OCI-M2 (cell line): ENCODE data around the gene DYSF.

Experiments used
- DNase-seq: peaks from one replicate; lab custom pipeline; 2025; ENCODE audit not compliant: unreplicated experiment; lab: John Stamatoyannopoulos, UW

DYSF gene

DNA sequence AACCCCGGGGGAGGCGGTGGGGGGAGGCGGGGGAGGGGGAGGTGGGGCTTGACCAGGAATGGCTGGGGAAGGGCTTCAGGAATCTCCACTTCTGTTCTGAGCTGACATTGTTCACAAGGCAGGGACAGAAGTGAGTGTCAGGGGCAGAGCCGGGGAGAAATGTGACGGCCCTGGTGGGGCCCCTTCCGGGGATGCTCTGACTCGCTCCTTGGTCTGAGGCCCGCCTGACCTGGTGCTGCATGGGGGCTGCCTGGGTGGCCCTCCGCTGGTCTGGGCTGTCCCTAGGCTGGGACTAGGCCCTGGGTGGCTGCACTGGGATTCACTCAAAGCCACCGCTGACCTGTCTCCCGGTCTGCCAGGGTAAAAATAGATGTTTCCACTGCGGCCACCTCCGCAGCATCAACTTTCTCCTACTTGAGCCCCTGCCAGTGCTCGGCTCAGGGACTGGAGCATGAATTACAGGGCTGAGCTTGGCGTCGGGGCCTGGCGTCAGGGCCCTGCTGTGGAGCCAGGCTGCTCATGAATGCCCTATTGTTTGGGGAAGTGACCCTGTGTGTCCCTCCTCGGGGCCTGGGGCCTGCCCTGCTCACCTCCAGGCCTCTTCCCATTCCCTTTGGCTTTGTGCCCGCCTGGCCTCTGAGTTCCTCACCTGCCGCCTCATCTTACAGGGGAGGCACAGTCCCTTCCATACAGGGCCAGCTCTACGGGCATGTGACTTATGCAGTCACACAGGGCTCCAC, 247.5 kb downstream of the DYSF start:
- DNase-seq, result no peak

- no peak for DNase-seq
Measured at GRCh38 chr2:71702071-71702970, 249.0 kb downstream of the DYSF start.

DNA sequence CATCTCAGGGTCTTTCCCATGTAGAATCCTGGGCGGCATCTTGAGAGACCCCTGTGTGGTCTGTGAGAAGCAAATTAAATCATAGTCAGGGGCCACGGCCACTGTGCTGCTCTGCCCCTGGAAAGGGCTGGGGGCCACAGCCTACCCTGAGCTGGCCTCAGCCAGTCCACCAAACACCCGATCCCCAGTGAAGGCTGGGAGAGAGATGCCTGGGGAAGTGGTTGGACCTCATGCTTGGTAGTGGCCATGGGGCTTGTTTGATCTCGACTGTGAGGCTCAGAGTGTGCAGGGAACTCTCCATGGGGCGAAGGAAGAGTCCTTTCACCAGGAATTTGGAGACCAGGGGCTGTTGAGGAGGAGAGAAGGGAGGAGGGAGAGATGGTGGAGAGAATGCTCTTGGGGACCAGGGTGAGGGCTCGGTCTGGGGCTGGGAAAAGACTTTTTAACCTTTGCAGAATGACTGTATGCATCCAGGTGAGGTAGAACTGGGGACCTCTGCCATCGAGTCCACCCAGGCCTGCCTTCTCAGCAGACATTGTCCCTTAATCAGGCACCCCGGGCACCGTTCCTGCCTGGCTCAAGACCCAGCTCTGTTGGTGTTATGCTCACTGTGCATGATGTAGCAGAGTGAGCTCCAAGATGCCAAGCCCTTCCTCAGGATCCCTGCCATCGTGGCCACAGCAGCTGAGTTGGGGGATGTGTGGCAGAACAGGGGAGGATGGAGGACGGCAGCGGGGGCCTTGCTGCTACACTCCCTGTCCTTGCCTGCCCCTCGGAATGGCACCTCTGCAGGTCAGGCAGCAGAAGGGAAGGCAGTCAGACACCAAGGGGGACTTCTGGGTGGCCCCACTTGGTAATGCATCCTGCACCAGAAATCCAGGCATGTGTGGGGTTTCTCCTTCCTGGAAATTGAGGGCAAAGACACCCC, 249.9 kb downstream of the DYSF start:
- no peak for DNase-seq

DNA sequence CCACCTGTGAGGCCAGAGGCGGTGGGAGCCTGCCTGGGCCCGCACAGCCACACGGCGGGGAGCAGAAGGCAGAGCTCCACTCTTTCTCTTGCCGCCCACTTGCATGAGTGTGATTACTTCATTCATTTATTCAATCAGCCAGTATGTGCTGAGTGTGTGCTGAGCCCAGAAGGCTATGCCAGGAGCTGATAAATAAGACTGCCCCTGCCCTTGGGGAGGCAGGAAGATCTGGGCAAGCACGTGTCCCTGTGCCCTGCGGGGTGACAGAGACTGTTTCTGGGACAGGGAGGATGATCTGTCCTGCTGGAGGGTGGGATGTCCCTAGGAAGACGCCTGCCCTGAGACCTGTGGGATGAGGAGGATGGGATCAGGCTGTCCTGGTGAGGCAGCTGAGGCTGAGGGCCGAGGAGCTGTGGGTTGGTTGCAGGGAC, 250.8 kb downstream of the DYSF start:
- DNase-seq, result no peak

- DNase-seq, result no peak
Measured at GRCh38 chr2:71704688-71705087, 251.3 kb downstream of the DYSF start.

DNA sequence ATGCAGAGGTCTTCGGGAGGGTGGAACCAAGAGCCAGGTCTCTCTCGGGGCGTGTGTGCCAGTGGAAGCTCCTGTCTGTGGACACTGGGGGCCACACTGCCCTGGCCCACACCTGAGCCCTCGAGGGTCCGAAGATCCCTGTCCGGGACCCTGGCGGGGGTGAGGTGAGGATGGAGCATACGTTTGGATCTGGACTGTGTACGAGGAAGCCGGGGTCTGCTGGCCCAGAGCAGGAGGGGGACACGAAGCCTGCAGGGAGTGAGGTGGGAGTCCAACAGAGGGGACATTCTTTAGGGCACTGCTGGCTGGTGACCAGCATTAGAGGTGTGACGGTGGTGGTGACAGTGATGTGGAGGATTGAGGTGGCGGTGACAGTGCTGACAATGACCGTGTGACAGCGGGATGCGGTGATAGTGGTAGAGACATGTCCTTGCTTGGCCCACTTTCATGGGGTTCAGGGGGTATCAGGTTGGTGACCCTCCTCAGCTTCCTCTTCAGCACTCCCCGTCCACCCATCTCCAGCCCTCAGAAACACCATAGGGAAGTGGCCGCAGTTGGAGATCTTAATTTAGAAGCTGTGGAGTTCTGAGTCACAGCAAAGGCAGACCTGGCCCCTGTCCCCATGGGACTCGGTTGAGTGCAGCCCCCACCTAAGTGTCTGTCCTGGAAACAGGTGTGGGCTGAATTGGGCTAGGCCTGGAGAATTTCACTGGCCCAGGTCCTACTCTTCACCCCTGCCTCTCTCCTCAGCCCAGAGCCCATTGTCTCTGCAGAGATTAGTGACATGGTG, 252.0 kb downstream of the DYSF start:
- no peak for DNase-seq

- DNase-seq, result no peak
Measured at GRCh38 chr2:71706121-71706520, 252.8 kb downstream of the DYSF start.

- DNase-seq, result no peak
Measured at GRCh38 chr2:71706836-71707235, 253.5 kb downstream of the DYSF start.

GRCh38 chr2:71710367-71711132, 257.2 kb downstream of the DYSF start:
- DNase-seq, result no peak

DNA sequence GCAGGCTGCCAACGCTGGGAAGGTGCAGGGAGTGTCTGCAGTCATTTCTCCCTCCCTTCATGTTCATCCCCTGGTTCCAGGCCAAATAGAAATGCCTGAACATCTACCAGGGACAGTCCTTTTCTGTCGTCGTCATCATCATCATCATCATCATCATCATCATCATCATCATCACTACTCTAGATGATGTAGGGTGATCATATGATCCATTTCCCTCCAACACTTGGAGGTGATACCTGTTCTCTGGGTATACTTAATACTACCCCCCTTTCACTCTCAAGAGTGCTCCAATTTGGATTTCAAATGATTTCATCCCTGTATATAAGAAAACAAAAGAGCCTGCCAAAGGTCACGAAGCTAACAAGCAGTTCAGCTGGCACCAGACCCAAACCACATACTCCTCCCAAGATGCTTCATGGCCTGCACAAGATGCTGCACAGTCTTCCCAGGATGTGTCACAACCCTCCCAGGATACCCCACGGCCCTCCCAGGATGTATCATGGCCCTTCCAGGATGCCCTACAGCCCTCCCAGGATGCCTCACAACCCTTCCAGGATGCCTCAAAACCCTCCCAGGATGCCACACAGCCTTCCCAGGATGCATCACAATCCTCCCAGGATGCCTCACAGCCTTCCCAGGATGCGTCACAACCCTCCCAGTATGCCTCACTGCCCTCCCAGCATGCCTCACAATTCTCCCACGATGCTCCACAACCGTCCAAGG, 257.9 kb downstream of the DYSF start:
- DNase-seq, result no peak

DNA sequence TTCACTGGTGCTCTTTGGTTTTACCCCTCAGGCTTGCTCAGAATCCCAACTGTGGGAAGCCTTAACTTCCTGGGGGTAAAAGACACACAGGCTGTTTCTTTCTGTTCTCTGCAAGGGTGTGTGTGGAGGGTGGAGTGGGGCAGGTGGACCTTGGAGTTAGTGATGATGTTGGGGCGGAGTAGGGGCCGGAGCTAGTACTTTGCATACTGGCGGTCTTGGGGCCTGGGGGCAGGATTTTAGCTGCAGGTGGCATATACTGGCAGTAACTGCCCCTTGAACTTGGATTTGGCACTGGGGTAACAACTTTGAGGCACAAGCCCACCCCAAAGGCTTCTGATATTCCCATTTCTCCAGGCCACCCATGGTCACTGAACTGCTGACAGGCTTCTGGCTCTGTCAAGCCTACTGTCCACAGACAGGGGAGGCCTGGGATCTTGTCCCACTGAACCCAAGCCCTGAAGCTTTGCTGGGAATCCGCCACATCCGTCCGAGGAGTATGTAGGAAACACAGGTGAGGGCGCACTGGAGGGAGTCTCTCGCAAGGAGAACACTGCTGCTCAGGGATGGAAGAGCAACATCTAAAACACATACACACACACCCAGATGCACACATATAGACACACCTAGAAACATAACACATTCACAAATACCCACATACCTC, 258.9 kb downstream of the DYSF start:
- no peak for DNase-seq

GRCh38 chr2:71713581-71714580, 260.5 kb downstream of the DYSF start:
- DNase-seq, result no peak

DNA sequence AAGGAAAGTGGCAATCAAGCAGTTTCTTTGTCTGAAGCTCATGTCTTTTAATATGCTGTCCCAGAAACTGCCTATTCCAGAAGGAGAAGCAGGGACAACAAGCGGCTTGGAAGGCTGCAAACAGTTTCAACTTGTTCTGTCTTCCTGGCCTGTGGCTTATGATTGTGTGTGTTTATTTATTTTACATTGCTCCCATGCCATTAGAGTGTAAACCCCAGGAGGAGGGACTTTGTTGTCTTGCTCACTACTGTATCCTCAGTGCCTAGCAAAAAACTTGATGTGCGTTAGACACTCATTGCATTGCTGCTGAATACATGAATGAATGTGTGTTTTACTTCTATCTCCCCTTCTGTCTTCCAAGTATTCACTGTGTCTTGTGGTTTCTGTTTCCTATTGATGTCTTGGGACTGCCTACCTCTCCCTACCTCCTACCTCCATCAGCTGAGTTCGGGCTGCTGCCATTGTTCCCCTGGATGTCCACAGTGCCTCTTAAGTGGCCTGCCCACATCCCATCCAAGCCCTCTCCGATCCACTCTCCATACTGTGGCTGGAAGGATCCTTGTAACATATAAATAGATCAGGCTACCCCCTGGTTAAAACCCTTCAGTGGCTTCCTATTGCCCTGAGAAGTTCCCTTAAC, 261.4 kb downstream of the DYSF start:
- no peak for DNase-seq

DNA sequence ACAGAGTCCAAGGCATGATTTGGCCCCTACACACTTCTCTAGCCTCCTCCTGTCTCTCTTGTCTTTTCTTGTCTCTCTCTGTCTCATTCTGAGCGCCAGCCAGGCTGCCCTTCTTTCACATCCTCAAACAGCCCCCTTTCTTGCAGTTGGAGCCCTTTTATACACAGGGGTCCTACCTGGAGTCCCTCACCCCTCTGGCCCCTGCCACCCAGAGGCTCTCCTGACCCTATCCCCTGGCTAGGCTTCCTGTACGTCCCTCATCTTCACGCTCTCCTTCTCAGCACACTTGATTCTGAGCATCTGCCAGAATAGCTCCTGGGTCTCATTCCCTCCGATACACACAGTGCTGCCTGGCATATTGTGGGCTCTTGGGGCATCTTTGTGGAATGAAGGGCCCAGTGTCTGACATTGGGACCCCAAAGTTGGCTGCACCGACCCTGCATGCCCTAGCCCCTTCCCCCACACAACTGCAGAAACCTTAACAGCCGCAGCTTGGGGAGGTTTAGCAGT, 261.9 kb downstream of the DYSF start:
- DNase-seq, result no peak

DNA sequence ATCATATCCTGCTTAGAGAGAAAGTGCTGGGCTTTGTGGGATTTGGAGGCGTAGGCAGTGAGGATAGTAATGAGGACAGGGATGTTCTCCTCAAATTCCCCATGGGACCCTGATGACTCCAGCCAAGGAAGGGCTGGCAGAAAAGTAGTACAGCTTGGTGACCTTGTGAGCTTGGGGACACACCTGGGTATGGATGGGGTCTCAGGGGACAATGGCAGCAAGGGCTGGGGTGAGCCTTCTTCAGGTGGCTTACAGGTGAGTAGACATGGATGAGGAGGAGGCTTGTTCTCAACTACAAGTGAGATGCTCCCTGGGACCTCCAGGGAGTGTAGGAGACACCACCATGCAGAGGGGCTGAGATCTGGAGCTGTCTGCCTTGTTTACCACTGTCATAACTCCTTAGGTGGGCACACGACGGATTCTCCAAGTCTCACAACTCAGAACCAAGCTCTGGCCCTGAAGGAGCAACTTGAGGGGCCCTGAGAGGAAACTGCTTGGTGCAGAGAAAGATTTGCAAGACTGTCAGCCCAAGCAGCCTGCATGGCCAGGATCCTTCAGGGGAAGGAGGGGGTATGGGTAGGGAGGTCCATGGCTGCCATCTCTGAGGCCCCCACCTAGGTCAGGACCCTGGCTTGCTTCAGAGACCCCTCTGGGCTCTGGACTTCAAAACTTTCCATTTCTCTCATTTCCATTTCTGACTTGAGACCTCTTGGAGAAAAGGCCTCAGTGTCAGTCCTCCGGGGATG, 262.8 kb downstream of the DYSF start:
- no peak for DNase-seq
